Measurements from ENCODE around the gene ATG16L2.

GRCh38 chr11:72781063-72781312 lies 33.2 kb upstream of the ATG16L2 start:
- TF ChIP-seq CTCF (IDR thresholded peaks at IDR 0.05; ENCODE audit: insufficient read depth, low read depth, low read length) (no peak), EZH2 (IDR thresholded peaks at IDR 0.05; ENCODE audit: insufficient read depth, low read length) (no peak)

Measured in astrocyte (in vitro differentiated cells and primary cell).